H1 (cell line): Measurements from ENCODE around the gene TPRKB. TPM values are rescaled to one million over a fixed set of nuclear protein-coding genes. Genes with fewer than 3 reads are reported as not detected.

Experiments used
- CEBPB ChIP-seq: IDR thresholded peaks from 2 replicates; pipeline ENCODE4 v1.6.1; 2012; ENCODE audit warnings: low read depth, low read length
- CHD2 ChIP-seq: IDR thresholded peaks from 2 replicates; pipeline ENCODE4 v1.6.1; 2012; ENCODE audit warnings: low read length, improper control_type of control experiment
- KDM5A ChIP-seq: fragments of 200-600 bp; IDR thresholded peaks from 2 replicates; pipeline ENCODE4 v1.7.1; 2012; ENCODE audit warnings: mild to moderate bottlenecking, low read length, inconsistent platforms, mixed read lengths
- MAX ChIP-seq: IDR thresholded peaks from 2 replicates; pipeline ENCODE4 v1.6.1; 2012; ENCODE audit warnings: inconsistent platforms
- NANOG ChIP-seq: IDR thresholded peaks from 2 replicates; pipeline ENCODE4 v1.6.1; 2011; ENCODE audit warnings: low read length, low read depth, mild to moderate bottlenecking, inconsistent platforms; ENCODE audit not compliant: insufficient read depth, poor library complexity, severe bottlenecking
- SAP30 ChIP-seq: fragments of 300-600 bp; sonication (generic); IDR thresholded peaks from 2 replicates; pipeline ENCODE4 v1.7.1; 2012; ENCODE audit warnings: low read length, moderate library complexity, mild to moderate bottlenecking, inconsistent platforms; ENCODE audit not compliant: insufficient read depth, insufficient replicate concordance
- USF2 ChIP-seq: IDR thresholded peaks from 2 replicates; pipeline ENCODE4 v1.6.1; 2011; ENCODE audit warnings: low read length, improper control_type of control experiment
- polyA plus RNA-seq, 7 experiments: library from polyadenylated mRNA; depleted of rRNA in 3 of 7; stranded (reverse) in 5 of 7; unstranded in 2 of 7; fragments of >200 nt in 5 of 7; fragments of 200-250 nt in 2 of 7; gene quantifications; 1 replicate in 5 of 7; 2 replicates in 1 of 7; 4 replicates in 1 of 7; pipeline versions ENCODE4 v1.2.1 to v1.2.3, GENCODE V29; 2011 to 2013; ENCODE audit warnings: missing spikeins in 2 of 7, mixed read lengths in 2 of 7
- total RNA-seq: library from RNA; stranded (reverse); fragmentation: NEBNext Ultra II Directional; extraction: Animal tissue kit (Norgen Biotek cat#: 25700); gene quantifications from 2 replicates; pipeline ENCODE4 v1.2.1, GENCODE V29; 2021

The TPRKB gene
- total and polyA plus RNA-seq, 2 of the 8 experiments (the other 6 are each of a cell fraction or from before 2014, with no cell fraction given) = 40.3 to 41.6 TPM

- TF ChIP-seq MAX (peak; percentile 82), KDM5A (no peak; the same call in 1 of the 2 replicates), USF2 (no peak), NANOG (no peak), CHD2 (no peak), SAP30 (peak; percentile 90), CEBPB (no peak)
Measured at GRCh38 chr2:73779467-73780236, 42.5 kb upstream of the TPRKB start, which contains the start of gene DUSP11 (continued).
